NCI-H187 (cell line): ENCODE data around the gene SETD7.
"Not testable (repeated sequence)": the region's sequence is repeated elsewhere in the genome, so short reads cannot be mapped to it uniquely, and the experiment has no call there.

ENCODE experiments used
- DNase-seq, 2 experiments: peaks; one replicate each; lab custom pipeline; 2025; lab: John Stamatoyannopoulos, UW

Gene SETD7

GRCh38 chr4:139509727-139510410 lies 46.1 kb downstream of the SETD7 start:
- no peak for DNase-seq

GRCh38 chr4:139508581-139509237 lies 47.3 kb downstream of the SETD7 start:
- DNase-seq = no peak

GRCh38 chr4:139506774-139507173 lies 49.2 kb downstream of the SETD7 start:
- DNase-seq = no peak

GRCh38 chr4:139503622-139504166 lies 52.3 kb downstream of the SETD7 start:
- DNase-seq = no peak

GRCh38 chr4:139501927-139502899 lies 53.8 kb downstream of the SETD7 start:
- DNase-seq = no peak

GRCh38 chr4:139501527-139501926 lies 54.5 kb downstream of the SETD7 start:
- DNase-seq = no peak

DNA sequence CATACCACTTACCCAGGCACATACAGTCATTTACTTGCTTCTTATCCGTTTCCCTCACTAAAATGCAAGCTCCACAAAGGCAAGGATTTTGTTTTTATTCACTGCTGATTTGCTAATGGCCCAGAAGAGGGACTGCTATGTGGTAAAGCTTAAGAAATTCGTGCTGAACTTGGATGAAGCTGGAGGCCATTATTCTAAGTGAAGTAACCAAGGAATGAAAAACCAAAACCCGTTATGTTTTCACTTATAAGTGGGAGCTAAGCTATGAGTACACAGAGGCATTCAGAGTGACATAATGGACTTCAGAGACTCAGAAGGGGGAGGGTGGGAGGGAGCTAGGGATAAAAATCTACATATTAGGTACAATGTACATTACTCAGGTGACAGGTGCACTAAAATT lies 54.9 kb downstream of the SETD7 start:
- DNase-seq = no peak

DNA sequence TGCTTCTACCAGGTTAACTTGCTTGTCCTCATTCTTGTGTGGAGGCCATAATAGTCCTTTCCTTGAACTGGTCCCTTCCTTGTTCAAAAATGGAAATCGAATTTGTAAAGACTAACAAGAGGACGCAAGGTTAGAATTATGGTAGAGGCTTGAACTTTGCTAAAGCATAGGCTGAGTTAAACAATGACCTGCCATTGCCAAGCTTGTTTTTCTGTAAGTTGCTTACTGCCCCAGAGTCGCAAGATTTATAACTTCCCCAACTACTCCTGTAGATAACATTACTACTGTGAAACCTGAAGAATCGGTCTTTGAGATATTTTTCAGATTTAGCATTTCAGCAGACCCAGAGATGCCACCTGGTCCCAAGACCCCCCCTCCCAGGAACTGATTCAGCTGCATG lies 56.8 kb downstream of the SETD7 start:
- DNase-seq = no peak

- no peak for DNase-seq
These were observed 62.8 kb downstream of the SETD7 start for GRCh38 chr4:139493176-139493575.

- DNase-seq = no peak
These were observed 63.6 kb downstream of the SETD7 start for GRCh38 chr4:139492429-139492828.

GRCh38 chr4:139489638-139490037 lies 66.4 kb downstream of the SETD7 start:
- DNase-seq = no peak

DNA sequence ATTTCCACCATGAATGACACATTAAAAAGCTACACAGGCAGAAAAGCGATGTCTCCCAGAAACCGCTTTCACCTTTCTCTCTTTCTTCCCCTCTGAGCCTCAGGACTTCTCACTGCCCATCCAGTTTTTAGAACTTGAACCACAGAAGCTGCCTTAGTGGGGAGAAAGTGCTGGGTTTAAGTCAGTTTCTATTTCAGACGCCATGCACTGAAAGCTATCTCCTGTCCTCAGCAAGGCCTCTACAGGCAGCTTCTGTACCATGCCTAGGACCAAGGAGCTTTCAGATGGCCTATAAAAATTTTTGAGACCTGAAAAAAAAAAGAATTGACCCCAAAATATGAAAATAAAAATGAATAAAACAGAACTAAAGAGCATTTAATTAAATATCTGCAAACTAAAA lies 67.6 kb downstream of the SETD7 start:
- no peak for DNase-seq

GRCh38 chr4:139484783-139485311 lies 71.2 kb downstream of the SETD7 start:
- DNase-seq = no peak

DNA sequence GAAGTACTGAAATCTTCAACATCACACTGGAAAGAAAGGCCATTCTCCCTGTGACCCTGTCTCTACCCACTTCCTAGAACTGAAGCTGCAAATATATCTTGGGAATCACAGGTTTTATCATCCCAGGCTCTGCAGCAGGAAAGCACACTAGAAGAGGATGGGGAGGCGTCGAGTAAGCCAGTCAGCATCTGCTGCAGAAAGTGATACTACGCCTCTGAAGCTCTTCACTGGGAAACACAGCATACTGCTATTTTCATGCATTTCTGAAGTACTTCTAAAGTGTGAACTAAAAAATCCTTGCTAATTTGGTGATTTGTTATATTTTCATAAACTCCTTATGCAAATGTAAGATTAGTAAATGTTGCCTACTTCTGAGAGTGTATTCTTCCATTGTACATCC lies 73.0 kb downstream of the SETD7 start:
- DNase-seq = no peak

DNA sequence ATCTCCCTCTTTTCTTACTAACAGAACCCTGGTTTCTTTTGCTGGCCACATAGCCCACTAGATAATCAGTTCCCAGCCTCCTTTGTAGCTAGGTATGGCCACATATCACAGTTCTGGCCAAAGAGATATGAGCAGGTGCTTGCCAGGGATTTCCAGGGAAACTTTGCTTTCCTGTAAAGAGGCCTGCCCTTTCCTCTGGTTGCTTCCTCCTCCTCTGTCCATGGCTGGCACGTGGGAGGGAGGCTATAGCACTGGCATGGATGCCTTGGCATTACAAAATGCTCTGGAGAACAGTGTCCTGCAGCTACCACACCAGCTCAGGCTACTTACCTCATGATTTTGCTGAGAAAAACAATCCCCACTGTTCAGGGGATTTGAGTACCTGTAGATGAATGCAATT lies 74.6 kb downstream of the SETD7 start:
- DNase-seq = no peak

GRCh38 chr4:139476363-139476762 lies 79.7 kb downstream of the SETD7 start:
- no peak for DNase-seq

GRCh38 chr4:139472852-139473251 lies 83.2 kb downstream of the SETD7 start:
- no peak for DNase-seq

- no peak for DNase-seq
These were observed 84.9 kb downstream of the SETD7 start for GRCh38 chr4:139470997-139471665.

- no peak for DNase-seq
These were observed 85.7 kb downstream of the SETD7 start for GRCh38 chr4:139470295-139470694.

- DNase-seq = no peak
These were observed 86.2 kb downstream of the SETD7 start for GRCh38 chr4:139469869-139470268.

DNA sequence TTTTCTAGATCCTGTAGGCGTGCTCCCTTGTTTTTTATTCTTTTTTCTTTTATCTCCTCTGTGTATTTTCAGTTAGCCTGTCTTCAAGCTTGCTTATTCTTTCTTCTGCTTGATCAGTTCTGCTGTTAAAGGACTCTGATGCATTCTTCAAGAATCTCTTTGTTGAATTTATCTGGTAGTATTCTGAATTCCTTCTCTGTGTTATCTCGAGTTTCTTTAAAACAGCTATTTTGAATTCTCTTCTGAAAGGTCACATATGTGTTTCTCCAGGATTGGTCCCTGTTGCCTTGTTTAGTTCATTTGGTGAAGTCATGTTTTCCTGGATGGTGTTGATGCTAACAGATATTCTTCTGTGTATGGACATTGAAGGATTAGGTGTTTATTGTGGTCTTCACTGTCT lies 86.8 kb downstream of the SETD7 start:
- no peak for DNase-seq

GRCh38 chr4:139468756-139469155 lies 87.3 kb downstream of the SETD7 start:
- DNase-seq = not testable (repeated sequence)
